Psoas muscle (tissue), 8 donors: ENCODE results near the gene ADAP1. TPM values are rescaled to one million over a fixed set of nuclear protein-coding genes. Genes with fewer than 3 reads are reported as not detected.
A peak's percentile ranks its signal among the peaks of the same experiment; 100 is the strongest.

Experiments used
- ATAC-seq, 4 donors: fragments of 200-7000 bp; cut with Tn5 transposase; one replicate each; pipeline ENCODE4 v1.9.1; 2020; ENCODE audit warnings: moderate library complexity in 3 of 4, mild to moderate bottlenecking in 2 of 4
- DNase-seq, 2 donors: peaks; one replicate each; pipeline ENCODE4 v3.0.0-alpha.2; 2020
- H3K27ac ChIP-seq: fragments of 200-600 bp; one replicate; pipeline ENCODE4 v1.8.0; 2022
- H3K27me3 ChIP-seq, 3 donors: fragments of 200-600 bp in 1 of 3; one replicate each; pipeline versions ENCODE4 v1.6.1 to v1.8.0; 2013 to 2022; ENCODE audit warnings: low read length in 2 of 3, mild to moderate bottlenecking in 2 of 3, moderate library complexity in 1 of 3; ENCODE audit not compliant: insufficient read depth in 3 of 3
- H3K36me3 ChIP-seq, 2 donors: fragments of 200-600 bp in 1 of 2; one replicate each; pipeline versions ENCODE4 v1.6.1 to v1.8.0; 2013 to 2022; ENCODE audit warnings: low read depth in 1 of 2, mild to moderate bottlenecking in 1 of 2, moderate library complexity in 1 of 2; ENCODE audit not compliant: insufficient read depth in 1 of 2
- H3K4me1 ChIP-seq: fragments of 200-600 bp; one replicate; pipeline ENCODE4 v1.8.0; 2022
- H3K4me3 ChIP-seq: fragments of 200-600 bp; one replicate; pipeline ENCODE4 v1.8.0; 2022; ENCODE audit warnings: mild to moderate bottlenecking
- H3K9me3 ChIP-seq: fragments of 200-600 bp; one replicate; pipeline ENCODE4 v1.8.0; 2022
- CTCF ChIP-seq: fragments of 200-600 bp; IDR thresholded peaks from one replicate; pipeline ENCODE4 v1.8.0; 2022; ENCODE audit warnings: antibody characterized with exemption
- WGBS, 3 donors: extraction: QIAGEN DNeasy Blood & Tissue Kit; methylation state at CpG; one replicate each; pipeline versions ENCODE4 v1.1.6 to v1.1.7; 2013; 5-methylcytosine and 5-hydroxymethylcytosine counted together
- intact Hi-C, 2 donors: fragments of 100-400 bp; cut with DNase I; formaldehyde crosslinking; loops; one replicate each; pipeline versions ENCODE4 v1.11.0 to v1.14.2; 2022
- polyA plus RNA-seq, 3 donors: library from polyadenylated mRNA; stranded (reverse); fragments of 200-250 nt; gene quantifications; one replicate each; pipeline ENCODE4 v1.2.3, GENCODE V29; 2013
- total RNA-seq, 4 donors: library from RNA; stranded (reverse); fragmentation: NEBNext Ultra II Directional in 2 of 4; extraction: Animal tissue kit (Norgen Biotek cat#: 25700) in 2 of 4; gene quantifications; one replicate each; pipeline versions ENCODE4 v1.2.1 to v1.2.4, GENCODE V29; 2021 to 2023
- donor health status: healthy with polysubstance abuse.
- donor health status: DM: no; HTN: no; CAD: no; lungs with moderate emphysema.
- donor health status: Bipolar disorder and iron deficiency.
- donor health status: healthy.
- donor health status: DM: yes; HTN: yes; CAD: no.
- donor health status: DM: no; HTN: no; CAD: no.
- donor health status: DM: no; HTN: no; CAD: no.
- donor health status: DM: yes; HTN: yes; CAD: no.

The ADAP1 gene
- total and polyA plus RNA-seq, 7 donors, result 0.18 to 1.4 (median 0.88) TPM

GRCh38 chr7:981793-982510 is 27.5 kb upstream of the ADAP1 start:
- WGBS, 3 donors, result 70 to 83% (median 74%) methylated on average over 19 of the region's 19 CpGs
- Histone ChIP-seq H3K9me3 (no peaks in the 10 kb centered on the region), H3K27me3 (peaks cover 0 to 40% (median 13%) of the 10 kb centered on the region in 3 donors), H3K4me1 (no peaks in the 10 kb centered on the region), H3K27ac (no peak overlapping the region), H3K4me3 (no peak overlapping the region), H3K36me3 (no peaks in the 10 kb centered on the region)
- intact Hi-C loops, result no loop called here
- ATAC-seq (no peak), DNase-seq (no peak)
- no peak for TF ChIP-seq CTCF

DNA sequence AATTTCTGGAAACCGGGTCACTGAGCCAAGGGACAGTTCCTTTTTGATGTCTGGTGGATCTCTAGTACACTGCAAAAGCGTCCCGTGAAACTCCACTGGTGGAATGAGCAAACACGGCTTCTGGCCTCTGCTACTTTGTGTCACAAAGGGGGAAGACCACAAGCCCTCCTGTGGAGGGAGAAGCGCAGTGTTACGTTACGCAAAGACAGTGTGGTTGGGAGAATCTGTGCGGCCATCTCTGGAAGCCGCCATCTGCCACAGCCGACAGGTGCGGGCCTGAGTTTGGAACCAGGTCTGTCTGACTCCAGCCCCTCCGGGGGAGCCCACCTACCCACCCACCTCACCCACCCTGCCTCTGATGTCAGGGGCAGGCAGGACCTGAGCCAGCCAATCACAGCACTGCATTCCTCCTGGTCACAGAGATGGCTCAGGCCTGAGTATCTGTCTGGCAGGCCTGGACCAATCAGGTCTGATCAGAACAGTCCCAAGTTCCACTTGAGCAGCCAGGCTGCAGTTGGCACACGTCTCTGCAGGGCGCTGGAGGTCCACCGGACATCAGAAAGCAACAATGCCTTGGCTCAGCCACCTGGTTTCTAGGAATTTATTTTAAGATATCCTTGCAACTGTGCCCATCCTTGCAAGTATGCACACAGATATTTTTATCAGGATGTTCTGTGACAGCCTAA is 25.5 kb upstream of the ADAP1 start:
- no peak overlapping the region for H3K4me3 ChIP-seq
- no peaks in the 10 kb centered on the region for H3K36me3 ChIP-seq
- no peak for DNase-seq
- no peaks in the 10 kb centered on the region for H3K9me3 ChIP-seq
- ATAC-seq, result peak in 1 of 4 donors; percentile 12
- H3K27me3 ChIP-seq, result peaks cover 0 to 21% (median 7%) of the 10 kb centered on the region in 3 donors
- WGBS, 3 donors, result 42 to 52% (median 51%) methylated on average over 15 of the region's 15 CpGs
- no peak for TF ChIP-seq CTCF
- no peaks in the 10 kb centered on the region for H3K4me1 ChIP-seq
- no peak overlapping the region for H3K27ac ChIP-seq
- intact Hi-C loops, result no loop called here

DNA sequence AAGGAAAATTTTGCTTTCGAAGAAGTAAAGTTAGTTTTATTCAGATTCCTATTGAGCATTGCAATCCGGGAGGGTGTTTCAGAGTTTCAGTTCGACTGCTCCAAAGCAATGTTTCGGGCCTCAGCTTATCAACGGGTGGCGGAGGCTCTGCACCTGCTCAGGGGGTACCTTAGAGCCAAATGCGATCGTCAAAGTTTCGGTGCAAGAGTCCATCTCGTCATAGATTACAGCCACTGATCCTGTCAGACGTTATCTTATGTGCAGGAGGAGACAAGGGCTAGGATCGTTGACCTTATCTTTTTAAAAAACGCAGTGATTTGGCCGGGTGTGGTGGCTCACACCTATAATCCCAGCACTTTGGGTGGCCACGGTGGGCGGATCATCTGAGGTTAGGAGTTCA is 24.7 kb upstream of the ADAP1 start:
- intact Hi-C loops, result no loop called here
- Histone ChIP-seq H3K36me3 (no peaks in the 10 kb centered on the region), H3K9me3 (no peaks in the 10 kb centered on the region), H3K27me3 (peaks cover 0 to 12% (median 7%) of the 10 kb centered on the region in 3 donors), H3K27ac (no peak overlapping the region), H3K4me3 (no peak overlapping the region), H3K4me1 (peaks cover 4% of the 10 kb centered on the region)
- 86 to 89% (median 89%) methylated on average over 16 of the region's 16 CpGs for WGBS, 3 donors
- ATAC-seq (no peak), DNase-seq (no peak)
- TF ChIP-seq CTCF, result no peak

GRCh38 chr7:978416-979091 is 24.1 kb upstream of the ADAP1 start:
- no peak for ATAC-seq
- 85 to 90% (median 90%) methylated on average over 23 to 24 of the region's 24 CpGs for WGBS, 3 donors

More at GRCh38 chr7:978416-979091, 24.1 kb upstream of the ADAP1 start:
- no peak for DNase-seq
- H3K27ac ChIP-seq, result no peak overlapping the region
- H3K4me3 ChIP-seq, result no peak overlapping the region
- no peaks in the 10 kb centered on the region for H3K9me3 ChIP-seq
- peaks cover 10% of the 10 kb centered on the region for H3K4me1 ChIP-seq
- TF ChIP-seq CTCF, result no peak
- H3K36me3 ChIP-seq, result no peaks in the 10 kb centered on the region
- peaks cover 0 to 6% (median 5%) of the 10 kb centered on the region in 3 donors for H3K27me3 ChIP-seq
- intact Hi-C loops, result no loop called here
